Breast epithelium (tissue), 4 donors: Measurements from ENCODE around the gene ANKRD45. TPM values are rescaled to one million over a fixed set of nuclear protein-coding genes. Genes with fewer than 3 reads are reported as not detected.
"Not testable (repeated sequence)": the region's sequence is repeated elsewhere in the genome, so short reads cannot be mapped to it uniquely, and the experiment has no call there.

ENCODE experiments used
- DNase-seq, 2 donors: peaks; one replicate each; pipeline ENCODE4 v3.0.0-alpha.2; 2019; ENCODE audit warnings: low spot score in 2 of 2
- H3K27ac ChIP-seq, 2 donors: fragments of 200-600 bp; sonication (generic) in 1 of 2; one replicate each; pipeline ENCODE4 v1.5.1; 2016 to 2019; ENCODE audit warnings: mild to moderate bottlenecking in 1 of 2
- H3K27me3 ChIP-seq, 2 donors: fragments of 200-600 bp; sonication (generic) in 1 of 2; one replicate each; pipeline versions ENCODE4 v1.5.1 to v1.6.0; 2017 to 2019; ENCODE audit warnings: control low read depth in 1 of 2, mild to moderate bottlenecking in 1 of 2
- H3K36me3 ChIP-seq: fragments of 200-600 bp; one replicate; pipeline ENCODE4 v1.5.1; 2019
- H3K4me1 ChIP-seq, 2 donors: fragments of 200-600 bp; sonication (generic); one replicate each; pipeline ENCODE4 v1.5.1; 2016 to 2019; ENCODE audit warnings: control low read depth in 1 of 2
- H3K4me3 ChIP-seq, 3 donors: fragments of 200-600 bp; sonication (generic); 1 replicate in 2 of 3; 2 replicates in 1 of 3; pipeline ENCODE4 v1.5.1; 2016 to 2019; ENCODE audit warnings: mild to moderate bottlenecking in 3 of 3, moderate library complexity in 2 of 3
- H3K9me3 ChIP-seq, 2 donors: fragments of 200-600 bp; sonication (generic) in 1 of 2; one replicate each; pipeline ENCODE4 v1.5.1; 2016 to 2019; ENCODE audit warnings: control low read depth in 1 of 2
- CTCF ChIP-seq, 3 donors: fragments of 450-650 bp; IDR thresholded peaks; one replicate each; pipeline ENCODE4 v1.5.1; 2016 to 2017; ENCODE audit warnings: antibody characterized with exemption in 3 of 3, mild to moderate bottlenecking in 3 of 3, moderate library complexity in 3 of 3
- POLR2A ChIP-seq: fragments of 450-650 bp; IDR thresholded peaks from one replicate; pipeline ENCODE4 v1.6.1; 2016; ENCODE audit warnings: antibody characterized with exemption, mild to moderate bottlenecking, moderate library complexity
- POLR2AphosphoS5 ChIP-seq, 3 donors: sonication (generic); formaldehyde crosslinking; IDR thresholded peaks; one replicate each; pipeline ENCODE4 v1.6.1; 2017; ENCODE audit warnings: antibody characterized with exemption in 3 of 3
- intact Hi-C: fragments of 100-400 bp; cut with DNase I; formaldehyde crosslinking; loops from one replicate; pipeline ENCODE4 v1.15.1; 2023; ENCODE audit warnings: low total_unique reads
- total RNA-seq, 3 donors: library from RNA; depleted of rRNA; stranded (reverse); fragments of >200 nt; gene quantifications; one replicate each; pipeline ENCODE4 v1.1.0, GENCODE V29; 2016

The ANKRD45 gene
- total RNA-seq, 3 donors from 2014 or later = 0.29 to 0.33 TPM; not detected in 1

- no peaks in the 10 kb centered on the region for H3K27me3 ChIP-seq
- no peak overlapping the region for H3K27ac ChIP-seq
- no peak overlapping the region for H3K4me3 ChIP-seq
- no peaks in the 10 kb centered on the region for H3K4me1 ChIP-seq
- no peak for TF ChIP-seq POLR2AphosphoS5 (IDR thresholded peaks at IDR 0.05)
- no peak for TF ChIP-seq CTCF (IDR thresholded peaks at IDR 0.05)
- TF ChIP-seq POLR2A = no peak
- DNase-seq = no peak
- no peaks in the 10 kb centered on the region for H3K9me3 ChIP-seq
- no peaks in the 10 kb centered on the region for H3K36me3 ChIP-seq
- intact Hi-C loops = no loop called here
Measured at GRCh38 chr1:173573596-173573995, 96.1 kb downstream of the ANKRD45 start.

GRCh38 chr1:173572201-173572873, 97.3 kb downstream of the ANKRD45 start:
- H3K4me1 ChIP-seq = no peaks in the 10 kb centered on the region
- H3K27me3 ChIP-seq = no peaks in the 10 kb centered on the region
- H3K9me3 ChIP-seq = no peaks in the 10 kb centered on the region
- H3K36me3 ChIP-seq = no peaks in the 10 kb centered on the region
- no peak for DNase-seq
- TF ChIP-seq POLR2AphosphoS5 (IDR thresholded peaks at IDR 0.05) (no peak), CTCF (IDR thresholded peaks at IDR 0.05) (no peak), POLR2A (no peak)
- no peak overlapping the region for H3K27ac ChIP-seq
- no peak overlapping the region for H3K4me3 ChIP-seq
- intact Hi-C loops = no loop called here

- intact Hi-C loops = no loop called here
- no peak overlapping the region for H3K4me3 ChIP-seq
- no peak for TF ChIP-seq POLR2A
Measured at GRCh38 chr1:173570370-173571007, 99.2 kb downstream of the ANKRD45 start.

GRCh38 chr1:173568483-173568882, 101.2 kb downstream of the ANKRD45 start:
- H3K36me3 ChIP-seq = no peaks in the 10 kb centered on the region
- no peak overlapping the region for H3K27ac ChIP-seq
- DNase-seq = no peak
- H3K27me3 ChIP-seq = no peaks in the 10 kb centered on the region
- no peak for TF ChIP-seq POLR2AphosphoS5 (IDR thresholded peaks at IDR 0.05)
- no peak for TF ChIP-seq POLR2A
- no peak for TF ChIP-seq CTCF (IDR thresholded peaks at IDR 0.05)
- H3K4me1 ChIP-seq = no peaks in the 10 kb centered on the region
- intact Hi-C loops = no loop called here
- no peak overlapping the region for H3K4me3 ChIP-seq
- H3K9me3 ChIP-seq = no peaks in the 10 kb centered on the region

More at GRCh38 chr1:173570370-173571007, 99.2 kb downstream of the ANKRD45 start:
- Histone ChIP-seq H3K9me3 (no peaks in the 10 kb centered on the region), H3K4me1 (no peaks in the 10 kb centered on the region), H3K36me3 (no peaks in the 10 kb centered on the region), H3K27ac (no peak overlapping the region), H3K27me3 (no peaks in the 10 kb centered on the region)
- DNase-seq = no peak

- H3K36me3 ChIP-seq, H3K9me3 ChIP-seq, DNase-seq, intact Hi-C loops, H3K4me3 ChIP-seq, H3K4me1 ChIP-seq, H3K27me3 ChIP-seq, H3K27ac ChIP-seq: not testable (repeated sequence)
Measured at GRCh38 chr1:173563846-173564245, 105.8 kb downstream of the ANKRD45 start.

- no peak for TF ChIP-seq POLR2AphosphoS5 (IDR thresholded peaks at IDR 0.05)
Measured at GRCh38 chr1:173562813-173563212, 106.8 kb downstream of the ANKRD45 start.

More at GRCh38 chr1:173562813-173563212, 106.8 kb downstream of the ANKRD45 start:
- intact Hi-C loops = no loop called here
- no peaks in the 10 kb centered on the region for H3K9me3 ChIP-seq
- H3K27me3 ChIP-seq = no peaks in the 10 kb centered on the region
- no peak for DNase-seq
- H3K36me3 ChIP-seq = no peaks in the 10 kb centered on the region
- no peak overlapping the region for H3K4me3 ChIP-seq
- H3K4me1 ChIP-seq = no peaks in the 10 kb centered on the region
- no peak overlapping the region for H3K27ac ChIP-seq
